ENCODE measurements around the gene RAB3C.

DNA sequence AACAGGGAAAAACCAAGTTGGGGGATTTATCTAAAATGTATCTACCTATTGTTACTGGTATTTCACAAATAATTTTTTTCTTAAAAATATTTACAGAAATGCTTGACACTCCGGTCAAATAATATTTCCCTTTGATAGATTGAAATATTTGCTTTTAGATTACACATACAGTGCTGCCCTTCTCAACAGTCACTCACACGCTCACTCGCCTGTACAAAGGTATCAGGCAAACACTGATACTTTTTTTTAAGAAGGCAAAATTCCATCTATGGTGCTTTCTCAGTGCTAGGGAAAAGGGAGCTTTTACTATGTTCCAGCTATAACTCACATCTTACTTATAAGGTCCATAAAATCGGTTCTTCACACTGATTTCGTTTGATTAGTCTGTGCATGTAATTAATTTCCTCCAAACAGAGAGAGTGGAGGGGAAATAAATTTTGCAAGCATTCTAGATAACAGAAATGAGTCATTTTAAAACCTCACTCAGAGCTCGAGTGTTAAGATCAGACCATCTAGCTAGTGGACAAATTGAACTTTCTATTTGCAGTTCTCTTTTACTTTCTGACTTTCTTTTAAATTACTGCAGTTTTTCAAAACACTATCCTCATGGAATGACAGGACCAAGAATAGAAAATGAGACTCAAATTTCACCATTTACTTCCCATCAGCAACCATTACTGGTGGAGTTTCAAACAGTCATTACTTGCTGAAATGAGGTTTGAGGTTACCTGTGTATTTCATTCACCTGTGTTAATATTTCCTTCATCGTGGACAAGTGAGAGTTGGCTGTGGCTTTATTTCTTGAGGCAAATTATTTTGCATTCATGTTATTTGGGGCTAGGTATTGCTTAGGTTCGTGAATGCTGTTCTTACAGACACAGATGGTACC, 273.2 kb downstream of the RAB3C start:
- TF ChIP-seq CTBP1 (IDR thresholded peaks at IDR 0.05; ENCODE audit: borderline replicate concordance) (no peak), SP1 (IDR thresholded peaks at IDR 0.05) (no peak), L3MBTL2 (conservative IDR thresholded peaks at IDR 0.05) (no peak)

Data from HEK293T (cell line).